HK-2 (cell line): ENCODE measurements around the gene FHIP1A.

Experiments used
- DNase-seq: peaks from one replicate; pipeline ENCODE4 v3.0.0-alpha.2; 2018; ENCODE audit not compliant: unreplicated experiment

The FHIP1A gene

DNA sequence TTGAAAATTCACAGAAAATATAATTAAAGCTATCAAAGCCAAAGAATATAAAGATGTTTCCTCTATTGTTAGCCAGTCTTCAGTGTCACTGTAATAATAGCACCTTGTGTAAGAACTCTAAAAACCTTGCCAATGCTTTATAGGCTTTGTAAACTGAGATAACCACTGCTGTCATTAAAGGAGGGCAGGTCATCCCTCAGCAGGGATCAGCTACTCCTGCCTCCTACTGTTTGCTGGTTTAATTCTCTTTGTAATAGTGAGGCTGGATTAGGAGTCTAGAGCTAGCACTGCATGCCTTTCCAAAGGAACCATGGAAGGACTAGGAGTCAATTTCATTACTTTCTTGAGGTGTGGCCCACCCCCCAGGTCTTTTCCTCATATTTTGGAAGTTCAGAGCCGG, 46.2 kb downstream of the FHIP1A start:
- no peak for DNase-seq

DNA sequence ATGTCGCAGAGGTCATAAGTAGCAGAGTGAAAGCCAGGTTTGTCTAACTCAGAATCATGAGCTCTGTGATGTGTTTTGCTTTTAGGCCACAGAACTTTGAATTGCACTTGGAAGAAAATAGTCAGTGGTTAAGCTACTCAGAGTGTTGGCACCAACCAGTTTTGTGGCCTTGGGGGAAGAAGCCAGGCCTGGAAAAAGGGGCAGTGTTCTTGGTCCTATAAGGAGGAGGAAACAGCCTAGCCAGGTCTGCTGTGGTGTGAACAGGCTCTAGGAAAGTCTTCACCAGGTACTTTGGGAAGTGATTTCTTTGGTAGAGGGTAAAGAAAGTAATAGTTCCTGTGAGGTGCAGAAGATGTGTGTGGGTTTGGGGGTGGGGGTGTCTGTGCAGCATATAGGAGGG, 49.2 kb downstream of the FHIP1A start:
- no peak for DNase-seq
